NB4 (cell line): Measurements from ENCODE around the gene RAB30.

Experiments
- DNase-seq: peaks from one replicate; pipeline ENCODE4 v3.0.0; 2010; ENCODE audit warnings: low read depth
- H3K4me3 ChIP-seq: one replicate; pipeline ENCODE4 v1.5.1; 2011; ENCODE audit warnings: mild to moderate bottlenecking, low read depth, low read length, moderate library complexity
- MYC ChIP-seq: IDR thresholded peaks from 2 replicates; pipeline ENCODE4 v1.6.1; 2011; ENCODE audit warnings: low read depth, low read length
- POLR2A ChIP-seq: IDR thresholded peaks from 2 replicates; pipeline ENCODE4 v1.6.1; 2011; ENCODE audit warnings: mild to moderate bottlenecking; ENCODE audit not compliant: insufficient read length; ENCODE audit errors: extremely low read depth
- TF ChIP-seq, protein P1 (sequence below): IDR thresholded peaks from 2 replicates; pipeline ENCODE4 v1.6.1; 2011; ENCODE audit warnings: low read depth, low read length
- TF ChIP-seq, protein P2 (sequence below): IDR thresholded peaks from one replicate; pipeline ENCODE4 v1.5.1; 2012; ENCODE audit warnings: low read depth, low read length

Gene RAB30

DNA sequence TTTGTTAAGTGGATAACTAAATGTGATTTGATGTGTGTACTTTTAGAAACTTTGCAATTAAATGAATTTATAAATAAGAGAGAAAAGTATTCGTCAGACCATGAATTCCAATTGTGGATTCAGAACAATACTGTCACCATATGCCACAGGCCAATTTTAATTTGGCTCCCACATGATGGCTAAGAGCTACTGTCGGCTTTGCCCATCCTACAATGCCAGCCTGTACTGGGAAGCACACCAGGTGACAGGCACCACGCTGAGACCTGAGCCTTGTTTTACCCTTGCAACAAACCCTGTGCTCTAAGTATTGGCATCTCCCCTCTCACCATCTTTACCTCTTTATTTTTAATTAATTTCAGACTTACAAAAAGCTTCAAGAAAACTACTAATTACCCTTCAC, 14.0 kb downstream of the RAB30 start:
- TF ChIP-seq POLR2A (no peak), MYC (no peak)
- TF ChIP-seq, protein P1, sequence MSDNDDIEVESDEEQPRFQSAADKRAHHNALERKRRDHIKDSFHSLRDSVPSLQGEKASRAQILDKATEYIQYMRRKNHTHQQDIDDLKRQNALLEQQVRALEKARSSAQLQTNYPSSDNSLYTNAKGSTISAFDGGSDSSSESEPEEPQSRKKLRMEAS, result no peak
- TF ChIP-seq, protein P2, sequence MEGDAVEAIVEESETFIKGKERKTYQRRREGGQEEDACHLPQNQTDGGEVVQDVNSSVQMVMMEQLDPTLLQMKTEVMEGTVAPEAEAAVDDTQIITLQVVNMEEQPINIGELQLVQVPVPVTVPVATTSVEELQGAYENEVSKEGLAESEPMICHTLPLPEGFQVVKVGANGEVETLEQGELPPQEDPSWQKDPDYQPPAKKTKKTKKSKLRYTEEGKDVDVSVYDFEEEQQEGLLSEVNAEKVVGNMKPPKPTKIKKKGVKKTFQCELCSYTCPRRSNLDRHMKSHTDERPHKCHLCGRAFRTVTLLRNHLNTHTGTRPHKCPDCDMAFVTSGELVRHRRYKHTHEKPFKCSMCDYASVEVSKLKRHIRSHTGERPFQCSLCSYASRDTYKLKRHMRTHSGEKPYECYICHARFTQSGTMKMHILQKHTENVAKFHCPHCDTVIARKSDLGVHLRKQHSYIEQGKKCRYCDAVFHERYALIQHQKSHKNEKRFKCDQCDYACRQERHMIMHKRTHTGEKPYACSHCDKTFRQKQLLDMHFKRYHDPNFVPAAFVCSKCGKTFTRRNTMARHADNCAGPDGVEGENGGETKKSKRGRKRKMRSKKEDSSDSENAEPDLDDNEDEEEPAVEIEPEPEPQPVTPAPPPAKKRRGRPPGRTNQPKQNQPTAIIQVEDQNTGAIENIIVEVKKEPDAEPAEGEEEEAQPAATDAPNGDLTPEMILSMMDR, result no peak
- no peak for DNase-seq
- H3K4me3 ChIP-seq, result no peak overlapping the region

DNA sequence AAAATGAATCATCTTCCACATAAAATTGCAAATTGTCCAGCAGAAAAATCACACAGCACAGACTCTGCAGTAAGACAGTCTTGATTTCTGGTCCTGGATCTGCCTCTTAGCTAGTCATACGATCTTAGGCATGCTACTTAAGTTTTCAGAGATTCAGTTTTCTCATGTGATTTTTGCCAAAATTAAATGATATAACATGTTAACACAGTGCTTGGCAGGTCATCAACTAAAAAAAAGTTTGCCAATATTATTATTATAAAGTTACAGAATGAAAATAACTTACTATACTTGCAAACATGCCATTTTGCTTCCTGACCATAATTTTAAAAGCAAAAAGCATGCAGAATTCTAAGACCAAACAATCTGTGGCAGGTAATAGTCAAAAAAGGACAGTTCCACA, 15.1 kb downstream of the RAB30 start:
- TF ChIP-seq, protein P2, result no peak
- no peak for TF ChIP-seq MYC
- TF ChIP-seq, protein P1, result no peak
- no peak for TF ChIP-seq POLR2A
- no peak overlapping the region for H3K4me3 ChIP-seq
- DNase-seq, result no peak

DNA sequence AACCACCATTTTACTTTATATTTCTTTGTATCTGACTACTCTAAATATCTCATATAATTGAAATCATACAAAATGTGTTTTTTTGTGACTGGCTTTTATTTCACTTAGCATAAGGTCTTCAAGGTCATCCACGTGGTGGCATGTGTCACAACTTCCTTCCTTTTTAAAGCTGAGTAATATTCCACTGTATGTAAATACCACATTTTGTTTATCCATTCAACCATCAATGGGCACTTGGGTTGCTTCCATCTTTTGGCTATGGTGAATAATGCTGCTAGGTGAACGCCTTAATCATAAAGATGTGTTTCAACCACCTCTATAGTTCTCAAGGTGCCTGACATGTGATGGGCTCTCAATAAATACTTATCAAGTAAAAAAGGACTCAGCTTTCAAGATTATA, 15.5 kb downstream of the RAB30 start:
- DNase-seq, result no peak
- TF ChIP-seq, protein P1, result 0 out of 2 replicates have a peak, but pooled peaks have one; percentile 9
- TF ChIP-seq POLR2A, result no peak
- no peak overlapping the region for H3K4me3 ChIP-seq

DNA sequence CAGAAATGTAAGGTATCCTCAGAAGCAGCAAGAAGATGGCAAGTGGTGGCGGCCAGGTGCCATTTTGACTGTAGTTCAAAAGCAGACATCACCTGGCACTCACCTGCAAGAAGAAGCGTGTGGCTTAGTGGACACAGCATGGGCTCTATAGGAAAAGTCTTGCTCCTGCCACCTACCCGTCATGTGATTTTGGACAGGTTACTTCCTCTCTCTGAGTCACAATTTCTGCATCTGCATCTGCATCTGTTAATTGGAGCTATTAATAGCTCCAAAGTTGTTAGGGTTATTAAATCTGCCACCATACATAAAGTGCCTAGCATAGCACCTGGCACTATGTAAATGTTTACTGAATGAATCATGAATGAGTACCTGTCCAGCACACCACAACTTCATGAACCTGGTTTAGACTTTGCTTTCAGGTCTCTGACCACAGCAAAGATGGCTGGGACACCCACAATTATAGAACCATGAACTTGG, 16.8 kb downstream of the RAB30 start:
- TF ChIP-seq POLR2A (no peak), MYC (no peak)
- TF ChIP-seq, protein P1, result no peak
- TF ChIP-seq, protein P2, result no peak
- no peak overlapping the region for H3K4me3 ChIP-seq
- DNase-seq, result no peak

DNA sequence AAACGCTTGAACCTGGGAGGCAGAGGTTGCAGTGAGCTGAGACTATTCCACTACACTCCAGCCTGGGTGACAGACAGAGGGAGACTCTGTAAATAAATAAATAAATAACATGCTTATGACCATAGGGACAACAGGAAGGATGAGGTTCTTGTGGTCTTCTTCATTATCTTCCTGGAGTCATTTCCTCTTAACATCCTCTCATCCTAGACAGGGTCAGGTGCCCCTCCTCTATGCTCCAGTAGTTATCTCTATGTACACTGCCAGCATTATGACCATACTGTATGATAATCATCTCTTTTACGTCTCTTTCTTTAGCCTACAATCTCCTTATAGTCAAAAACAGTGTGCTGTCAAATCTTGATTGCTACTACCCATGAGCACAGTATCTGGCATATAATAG, 17.7 kb downstream of the RAB30 start:
- TF ChIP-seq POLR2A, result no peak
- TF ChIP-seq, protein P2, result no peak
- DNase-seq, result no peak
- H3K4me3 ChIP-seq, result no peak overlapping the region

DNA sequence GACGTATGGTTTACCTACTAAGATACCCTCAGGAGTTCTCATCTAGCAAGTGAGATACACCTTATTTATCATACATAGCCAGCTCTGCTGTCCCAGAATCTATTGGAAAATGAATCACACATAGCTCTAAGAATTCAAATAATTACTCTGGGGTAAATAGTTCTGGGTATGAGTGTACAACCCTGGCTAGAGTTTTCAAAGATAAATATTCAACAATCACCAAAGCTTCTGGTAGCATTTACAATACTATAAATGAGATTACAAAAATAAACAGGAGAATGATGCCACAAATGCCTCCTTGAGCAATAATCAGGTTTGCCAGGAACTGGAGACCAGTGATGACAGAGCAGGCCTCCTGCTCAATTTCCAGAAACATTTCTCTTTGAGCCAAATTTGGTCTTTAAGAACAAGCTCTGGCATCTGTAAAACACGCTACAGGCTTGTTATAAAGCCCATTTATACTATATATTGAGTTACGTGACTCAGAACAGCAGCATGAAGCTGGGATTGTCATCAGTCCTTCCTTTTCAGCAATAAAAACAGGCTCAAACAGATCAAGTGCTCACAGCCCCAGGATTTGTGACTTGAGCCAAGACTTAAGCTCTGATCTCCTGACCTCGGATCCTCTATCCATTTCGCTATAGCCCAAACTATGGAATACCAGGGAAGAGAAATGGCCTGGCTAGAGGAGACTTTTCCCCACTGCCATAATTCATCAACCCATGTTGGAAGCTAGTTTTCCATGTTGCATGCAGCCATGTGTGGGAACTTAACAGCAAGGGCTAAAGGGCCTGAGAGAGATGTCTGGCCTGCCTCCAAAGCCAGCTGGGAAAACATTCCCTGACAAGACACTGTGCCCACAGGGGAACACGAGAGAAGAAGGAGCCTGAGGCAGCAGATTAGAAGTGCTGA, 19.7 kb downstream of the RAB30 start:
- H3K4me3 ChIP-seq, result no peak overlapping the region
- DNase-seq, result no peak

More for the DNA sequence above, 19.7 kb downstream of the RAB30 start:
- TF ChIP-seq MYC, result no peak
- TF ChIP-seq, protein P1, result no peak
- TF ChIP-seq, protein P2, result no peak
- no peak for TF ChIP-seq POLR2A
